22Rv1 (cell line): ENCODE results near the gene SIPA1L3.

Source experiments
- H3K27ac ChIP-seq: fragments of 450-650 bp; 2 replicates; pipeline ENCODE4 v1.5.1; 2017
- CTCF ChIP-seq: fragments of 450-650 bp; IDR thresholded peaks from 2 replicates; pipeline ENCODE4 v1.5.1; 2017; ENCODE audit warnings: mild to moderate bottlenecking
- ZFX ChIP-seq: fragments of 450-650 bp; IDR thresholded peaks from 2 replicates; pipeline ENCODE4 v1.6.1; 2017; ENCODE audit warnings: antibody characterized with exemption, borderline replicate concordance

Gene SIPA1L3

DNA sequence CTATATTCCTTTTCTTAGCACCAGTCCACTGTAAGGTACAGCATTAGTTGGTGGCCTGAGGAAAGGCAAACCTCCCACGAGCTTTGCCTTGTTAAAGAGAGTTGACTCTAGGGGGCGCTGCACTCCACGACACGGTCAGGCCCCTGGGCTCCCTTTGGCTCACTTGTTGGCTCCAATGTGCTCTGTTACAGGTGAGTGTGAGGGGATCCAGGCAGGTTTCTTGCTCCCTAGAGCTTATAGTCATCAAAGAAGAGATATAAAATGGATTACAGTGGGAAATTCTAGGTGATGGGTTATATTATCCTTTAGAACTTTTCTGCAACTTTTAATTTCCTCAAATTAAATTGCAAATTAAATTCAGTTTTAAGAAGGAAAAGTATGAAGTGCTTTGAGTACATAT, 4.3 kb upstream of the SIPA1L3 start:
- H3K27ac ChIP-seq = no peak overlapping the region
- peak; percentile 90 for TF ChIP-seq CTCF
- no peak for TF ChIP-seq ZFX

- H3K27ac ChIP-seq = no peak overlapping the region
- TF ChIP-seq CTCF (no peak), ZFX (no peak)
Observed at GRCh38 chr19:37903096-37903495, 3.9 kb upstream of the SIPA1L3 start.

- TF ChIP-seq ZFX (no peak), CTCF (0 out of 2 replicates have a peak, but pooled peaks have one; percentile 4)
- H3K27ac ChIP-seq = peak within 1 kb of the TSS; percentile 85
Observed at GRCh38 chr19:37905946-37906868, 801 bp upstream of the SIPA1L3 start, which contains the start of gene WDR87. WDR87 (minus strand) TSS chr19:37906594; CDS start chr19:37898239, 8,355 bp downstream.

DNA sequence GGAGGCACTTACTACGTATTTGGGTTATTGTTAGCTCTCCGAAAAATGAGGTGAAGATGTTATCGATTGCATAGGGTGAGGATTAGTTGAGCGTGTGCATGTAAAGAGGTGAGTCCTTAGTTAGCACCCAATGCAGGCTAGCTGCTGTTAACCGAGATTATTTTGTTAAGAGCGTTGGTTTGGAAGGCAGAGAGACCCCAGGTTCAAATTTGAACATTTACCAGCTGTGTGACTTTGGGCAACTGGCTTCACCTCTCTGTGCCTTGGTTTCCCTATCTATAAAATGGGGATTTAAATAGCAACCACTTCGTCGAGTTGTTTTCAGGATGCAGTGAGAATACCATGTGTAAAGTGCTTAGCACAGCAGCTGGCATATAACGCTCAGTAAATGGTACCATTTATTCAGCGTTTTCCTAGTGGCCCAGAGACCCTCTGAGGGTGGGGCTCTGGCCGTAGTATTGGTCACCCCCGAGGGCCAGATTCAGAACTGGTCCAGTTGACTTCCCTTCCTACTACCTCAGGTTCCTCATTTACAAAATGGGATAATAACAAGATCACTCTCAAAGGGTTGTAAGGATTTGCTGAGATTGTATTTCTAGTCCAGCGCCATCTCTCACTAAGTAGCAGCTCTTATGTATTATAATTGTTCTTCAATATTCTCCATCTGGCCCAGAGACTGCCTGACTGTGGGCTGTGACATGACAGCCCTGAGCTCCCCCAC, 887 bp downstream of the SIPA1L3 start:
- peak overlapping the region; percentile 85 for H3K27ac ChIP-seq

DNA sequence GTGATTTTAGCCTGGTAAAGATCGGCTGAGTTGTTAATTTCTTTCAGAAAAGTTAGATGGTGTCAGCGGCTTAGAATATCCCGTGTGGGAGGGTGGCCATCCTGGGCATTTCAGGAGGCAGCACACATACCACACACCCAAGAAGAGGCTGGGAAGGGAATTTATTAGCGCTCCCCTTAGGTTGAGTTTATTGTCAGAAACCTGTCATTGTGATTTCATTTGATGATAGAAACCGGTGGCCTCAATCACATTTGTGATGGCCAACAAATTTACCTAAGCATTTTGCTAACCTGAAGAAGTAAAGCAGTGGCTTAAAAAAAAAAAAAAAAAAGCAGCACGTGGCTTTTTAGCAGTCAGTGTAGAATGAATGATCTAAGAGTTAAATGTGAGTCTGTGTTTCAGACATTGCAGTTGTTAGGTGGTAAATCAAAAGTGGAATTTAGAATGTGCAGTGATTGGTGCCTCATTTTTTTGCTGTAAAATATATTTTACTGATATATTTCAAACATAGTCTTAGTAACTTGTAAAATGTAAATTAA, 2.7 kb downstream of the SIPA1L3 start:
- no peak overlapping the region for H3K27ac ChIP-seq
- TF ChIP-seq CTCF = no peak
- TF ChIP-seq ZFX = no peak

More for the DNA sequence above, 887 bp downstream of the SIPA1L3 start:
- TF ChIP-seq ZFX (no peak), CTCF (no peak)

DNA sequence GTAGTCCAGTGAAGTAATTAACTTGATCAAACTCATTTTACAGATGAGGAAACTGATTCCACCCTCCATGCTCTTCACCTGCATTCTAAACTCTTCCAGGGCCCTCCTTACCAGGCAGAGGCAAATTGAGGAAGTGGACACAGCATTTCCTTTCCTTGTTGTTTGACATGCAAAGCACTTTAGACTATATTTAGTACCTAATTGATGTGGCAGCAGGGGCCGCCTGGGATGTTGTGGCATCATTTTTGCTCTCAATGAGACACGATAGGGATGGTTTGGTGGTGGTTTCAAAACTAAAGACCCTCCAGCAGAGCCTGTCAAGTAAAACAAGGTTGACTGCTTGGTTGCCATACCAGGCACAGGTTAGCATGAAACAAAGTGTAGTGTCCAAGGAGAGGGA, 7.9 kb downstream of the SIPA1L3 start:
- H3K27ac ChIP-seq = no peak overlapping the region
- TF ChIP-seq ZFX (no peak), CTCF (no peak)
